Measurements from ENCODE around the gene FAM219A. TPM values are rescaled to one million over a fixed set of nuclear protein-coding genes. Genes with fewer than 3 reads are reported as not detected.
A peak's percentile ranks its signal among the peaks of the same experiment; 100 is the strongest.

The FAM219A gene
- total RNA-seq, 1 experiment from 2014 or later = 22.7 TPM

- no peaks in the 10 kb centered on the region for H3K36me3 ChIP-seq (replicated peaks; ENCODE audit: control insufficient read depth, insufficient read depth, low read length)
- peak; percentile 81 for DNase-seq
- H3K27me3 ChIP-seq (ENCODE audit: control insufficient read depth, insufficient read depth, low read length) = no peaks in the 10 kb centered on the region
- no peak overlapping the region for H3K4me3 ChIP-seq (ENCODE audit: insufficient read depth, low read depth, low read length)
These were observed 45.0 kb downstream of the FAM219A start for GRCh38 chr9:34413231-34413852.

GRCh38 chr9:34412336-34412735, 46.0 kb downstream of the FAM219A start:
- Histone ChIP-seq H3K36me3 (replicated peaks; ENCODE audit: control insufficient read depth, insufficient read depth, low read length) (no peaks in the 10 kb centered on the region), H3K27me3 (ENCODE audit: control insufficient read depth, insufficient read depth, low read length) (no peaks in the 10 kb centered on the region), H3K4me3 (ENCODE audit: insufficient read depth, low read depth, low read length) (no peak overlapping the region)
- no peak for DNase-seq

- no peaks in the 10 kb centered on the region for H3K27me3 ChIP-seq (ENCODE audit: control insufficient read depth, insufficient read depth, low read length)
- H3K36me3 ChIP-seq (replicated peaks; ENCODE audit: control insufficient read depth, insufficient read depth, low read length) = no peaks in the 10 kb centered on the region
- H3K4me3 ChIP-seq (ENCODE audit: insufficient read depth, low read depth, low read length) = no peak overlapping the region
- DNase-seq = no peak
These were observed 49.2 kb downstream of the FAM219A start for GRCh38 chr9:34409154-34409553.

GRCh38 chr9:34408173-34408572, 50.2 kb downstream of the FAM219A start:
- H3K27me3 ChIP-seq (ENCODE audit: control insufficient read depth, insufficient read depth, low read length) = no peaks in the 10 kb centered on the region
- no peak overlapping the region for H3K4me3 ChIP-seq (ENCODE audit: insufficient read depth, low read depth, low read length)
- H3K36me3 ChIP-seq (replicated peaks; ENCODE audit: control insufficient read depth, insufficient read depth, low read length) = peaks cover 2% of the 10 kb centered on the region; the same call in 1 of the 2 replicates
- no peak for DNase-seq

- Histone ChIP-seq H3K4me3 (ENCODE audit: insufficient read depth, low read depth, low read length) (no peak overlapping the region), H3K27me3 (ENCODE audit: control insufficient read depth, insufficient read depth, low read length) (no peaks in the 10 kb centered on the region), H3K36me3 (replicated peaks; ENCODE audit: control insufficient read depth, insufficient read depth, low read length) (peaks cover 2% of the 10 kb centered on the region; the same call in 1 of the 2 replicates)
- DNase-seq = no peak
These were observed 52.2 kb downstream of the FAM219A start for GRCh38 chr9:34406219-34406618.

GRCh38 chr9:34405719-34406118, 52.7 kb downstream of the FAM219A start:
- no peak for DNase-seq
- no peaks in the 10 kb centered on the region for H3K27me3 ChIP-seq (ENCODE audit: control insufficient read depth, insufficient read depth, low read length)
- H3K4me3 ChIP-seq (ENCODE audit: insufficient read depth, low read depth, low read length) = no peak overlapping the region
- H3K36me3 ChIP-seq (replicated peaks; ENCODE audit: control insufficient read depth, insufficient read depth, low read length) = peaks cover 2% of the 10 kb centered on the region; the same call in 1 of the 2 replicates

- no peaks in the 10 kb centered on the region for H3K27me3 ChIP-seq (ENCODE audit: control insufficient read depth, insufficient read depth, low read length)
- peak; percentile 80 for DNase-seq
These were observed 54.6 kb downstream of the FAM219A start for GRCh38 chr9:34403554-34404380.

GRCh38 chr9:34400686-34401602, 57.4 kb downstream of the FAM219A start:
- Histone ChIP-seq H3K4me3 (ENCODE audit: insufficient read depth, low read depth, low read length) (no peak overlapping the region), H3K36me3 (replicated peaks; ENCODE audit: control insufficient read depth, insufficient read depth, low read length) (peaks cover 2% of the 10 kb centered on the region), H3K27me3 (ENCODE audit: control insufficient read depth, insufficient read depth, low read length) (no peaks in the 10 kb centered on the region)
- DNase-seq = peak; percentile 51

More at GRCh38 chr9:34403554-34404380, 54.6 kb downstream of the FAM219A start:
- no peak overlapping the region for H3K4me3 ChIP-seq (ENCODE audit: insufficient read depth, low read depth, low read length)
- peaks cover 2% of the 10 kb centered on the region for H3K36me3 ChIP-seq (replicated peaks; ENCODE audit: control insufficient read depth, insufficient read depth, low read length)

- Histone ChIP-seq H3K27me3 (ENCODE audit: control insufficient read depth, insufficient read depth, low read length) (no peaks in the 10 kb centered on the region), H3K4me3 (ENCODE audit: insufficient read depth, low read depth, low read length) (no peak overlapping the region), H3K36me3 (replicated peaks; ENCODE audit: control insufficient read depth, insufficient read depth, low read length) (peaks cover 2% of the 10 kb centered on the region)
- DNase-seq = peak; percentile 81
These were observed 58.1 kb downstream of the FAM219A start for GRCh38 chr9:34400275-34400674.

GRCh38 chr9:34399729-34400128, 58.6 kb downstream of the FAM219A start:
- Histone ChIP-seq H3K4me3 (ENCODE audit: insufficient read depth, low read depth, low read length) (no peak overlapping the region), H3K27me3 (ENCODE audit: control insufficient read depth, insufficient read depth, low read length) (no peaks in the 10 kb centered on the region), H3K36me3 (replicated peaks; ENCODE audit: control insufficient read depth, insufficient read depth, low read length) (peaks cover 2% of the 10 kb centered on the region)
- no peak for DNase-seq

GRCh38 chr9:34398875-34399274, 59.5 kb downstream of the FAM219A start:
- DNase-seq = no peak
- H3K36me3 ChIP-seq (replicated peaks; ENCODE audit: control insufficient read depth, insufficient read depth, low read length) = peaks cover 2% of the 10 kb centered on the region
- H3K27me3 ChIP-seq (ENCODE audit: control insufficient read depth, insufficient read depth, low read length) = no peaks in the 10 kb centered on the region
- no peak overlapping the region for H3K4me3 ChIP-seq (ENCODE audit: insufficient read depth, low read depth, low read length)

GRCh38 chr9:34396276-34397214, 61.8 kb downstream of the FAM219A start:
- H3K27me3 ChIP-seq (ENCODE audit: control insufficient read depth, insufficient read depth, low read length) = no peaks in the 10 kb centered on the region
- H3K4me3 ChIP-seq (ENCODE audit: insufficient read depth, low read depth, low read length) = no peak overlapping the region

GRCh38 chr9:34392511-34392910, 65.9 kb downstream of the FAM219A start:
- Histone ChIP-seq H3K36me3 (replicated peaks; ENCODE audit: control insufficient read depth, insufficient read depth, low read length) (no peaks in the 10 kb centered on the region), H3K27me3 (ENCODE audit: control insufficient read depth, insufficient read depth, low read length) (no peaks in the 10 kb centered on the region), H3K4me3 (ENCODE audit: insufficient read depth, low read depth, low read length) (no peak overlapping the region)
- DNase-seq = no peak

More at GRCh38 chr9:34396276-34397214, 61.8 kb downstream of the FAM219A start:
- DNase-seq = no peak
- H3K36me3 ChIP-seq (replicated peaks; ENCODE audit: control insufficient read depth, insufficient read depth, low read length) = no peaks in the 10 kb centered on the region; the same call in 1 of the 2 replicates
